Fibroblast of lung (primary cell): Measurements from ENCODE around the gene NCOA1.

ENCODE experiments used
- EZH2 ChIP-seq: IDR thresholded peaks from 2 replicates; pipeline ENCODE4 v1.5.1; 2012; ENCODE audit warnings: low read length, control low read depth, mild to moderate bottlenecking; ENCODE audit errors: missing control alignments
- TF ChIP-seq, protein P1 (sequence below), 2 donors: IDR thresholded peaks in 1 of 2; conservative IDR thresholded peaks in 1 of 2; 1 replicate in 1 of 2; 2 replicates in 1 of 2; pipeline ENCODE4 v1.5.1; 2011 to 2012; ENCODE audit warnings: low read length in 2 of 2, control low read depth in 1 of 2, inconsistent platforms in 1 of 2, low read depth in 1 of 2, mild to moderate bottlenecking in 1 of 2

DNA sequence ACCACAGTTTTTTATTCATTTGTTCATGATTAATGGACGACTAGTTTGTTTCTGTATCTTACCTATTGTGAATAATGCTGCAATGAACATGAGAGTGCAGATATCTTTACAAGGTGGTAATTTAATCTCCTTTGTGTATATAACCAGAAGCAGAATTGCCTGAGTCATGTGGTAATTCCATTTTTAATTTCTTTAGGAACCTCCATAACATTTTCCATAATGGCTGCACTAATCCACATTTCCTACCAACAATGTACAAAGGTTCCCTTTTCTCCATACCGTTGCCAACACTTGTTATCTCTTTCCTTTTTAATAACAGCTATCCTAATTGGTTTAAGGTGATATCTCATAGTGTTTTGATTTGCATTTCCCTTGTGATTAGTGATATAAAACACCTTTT is 36.5 kb downstream of the NCOA1 start:
- TF ChIP-seq, protein P1, sequence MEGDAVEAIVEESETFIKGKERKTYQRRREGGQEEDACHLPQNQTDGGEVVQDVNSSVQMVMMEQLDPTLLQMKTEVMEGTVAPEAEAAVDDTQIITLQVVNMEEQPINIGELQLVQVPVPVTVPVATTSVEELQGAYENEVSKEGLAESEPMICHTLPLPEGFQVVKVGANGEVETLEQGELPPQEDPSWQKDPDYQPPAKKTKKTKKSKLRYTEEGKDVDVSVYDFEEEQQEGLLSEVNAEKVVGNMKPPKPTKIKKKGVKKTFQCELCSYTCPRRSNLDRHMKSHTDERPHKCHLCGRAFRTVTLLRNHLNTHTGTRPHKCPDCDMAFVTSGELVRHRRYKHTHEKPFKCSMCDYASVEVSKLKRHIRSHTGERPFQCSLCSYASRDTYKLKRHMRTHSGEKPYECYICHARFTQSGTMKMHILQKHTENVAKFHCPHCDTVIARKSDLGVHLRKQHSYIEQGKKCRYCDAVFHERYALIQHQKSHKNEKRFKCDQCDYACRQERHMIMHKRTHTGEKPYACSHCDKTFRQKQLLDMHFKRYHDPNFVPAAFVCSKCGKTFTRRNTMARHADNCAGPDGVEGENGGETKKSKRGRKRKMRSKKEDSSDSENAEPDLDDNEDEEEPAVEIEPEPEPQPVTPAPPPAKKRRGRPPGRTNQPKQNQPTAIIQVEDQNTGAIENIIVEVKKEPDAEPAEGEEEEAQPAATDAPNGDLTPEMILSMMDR (conservative IDR thresholded peaks at IDR 0.05 in 1 of 2, IDR thresholded peaks at IDR 0.05 in 1 of 2; ENCODE audit: low read depth in 1 of 2, low read length in 2 of 2) = no peak
- TF ChIP-seq EZH2 = no peak
